Transverse colon (tissue), 4 donors: ENCODE data around the gene XXYLT1. TPM values are rescaled to one million over a fixed set of nuclear protein-coding genes. Genes with fewer than 3 reads are reported as not detected.

Experiments used
- DNase-seq: peaks from one replicate; pipeline ENCODE4 v3.0.0-alpha.2; 2019
- H3K27ac ChIP-seq, 4 donors: fragments of 200-600 bp; sonication (generic); 2 replicates each; pipeline ENCODE4 v1.5.1; 2016 to 2018; ENCODE audit warnings: inconsistent platforms in 4 of 4
- H3K27me3 ChIP-seq: fragments of 200-600 bp; sonication (generic); 2 replicates; pipeline ENCODE4 v1.5.1; 2017; ENCODE audit warnings: inconsistent platforms
- H3K36me3 ChIP-seq, 4 donors: fragments of 200-600 bp; sonication (generic); 2 replicates each; pipeline ENCODE4 v1.5.1; 2017 to 2019; ENCODE audit warnings: inconsistent platforms in 4 of 4
- H3K4me1 ChIP-seq, 4 donors: fragments of 200-600 bp; sonication (generic); 2 replicates each; pipeline ENCODE4 v1.5.1; 2017 to 2020; ENCODE audit warnings: inconsistent platforms in 4 of 4
- H3K4me3 ChIP-seq, 4 donors: fragments of 200-600 bp; sonication (generic); 1 replicate in 1 of 4; 2 replicates in 3 of 4; pipeline versions ENCODE4 v1.5.1 to v1.6.1; 2017 to 2019; ENCODE audit warnings: inconsistent platforms in 4 of 4
- H3K9me3 ChIP-seq, 2 donors: fragments of 200-600 bp; sonication (generic); 2 replicates each; pipeline ENCODE4 v1.5.1; 2017 to 2019; ENCODE audit warnings: inconsistent platforms in 2 of 2
- CTCF ChIP-seq, 5 experiments: fragments of 200-600 bp in 3 of 5; fragments of 450-650 bp in 2 of 5; sonication (generic) in 3 of 5; IDR thresholded peaks; 1 replicate in 2 of 5; 2 replicates in 3 of 5; pipeline ENCODE4 v1.5.1; 2016 to 2017; ENCODE audit warnings: antibody characterized with exemption in 5 of 5, inconsistent platforms in 3 of 5, mild to moderate bottlenecking in 2 of 5, moderate library complexity in 1 of 5
- EP300 ChIP-seq: sonication (generic); formaldehyde crosslinking; IDR thresholded peaks from one replicate; pipeline ENCODE4 v1.6.1; 2017; ENCODE audit warnings: antibody characterized with exemption, low read depth
- POLR2A ChIP-seq: fragments of 450-650 bp; IDR thresholded peaks from one replicate; pipeline ENCODE4 v1.6.1; 2016; ENCODE audit warnings: antibody characterized with exemption, mild to moderate bottlenecking, moderate library complexity
- POLR2AphosphoS5 ChIP-seq, 3 donors: sonication (generic); formaldehyde crosslinking; IDR thresholded peaks; one replicate each; pipeline ENCODE4 v1.6.1; 2016; ENCODE audit warnings: antibody characterized with exemption in 3 of 3
- WGBS, 2 donors: methylation state at CpG; one replicate each; pipeline ENCODE4 v1.1.5; 2018; ENCODE audit warnings: low coverage in 1 of 2; 5-methylcytosine and 5-hydroxymethylcytosine counted together
- in situ Hi-C, 4 donors: fragments of 200-750 bp; cut with MboI; loops; one replicate each; pipeline versions ENCODE4 v1.15.0 to v1.15.1; 2017; ENCODE audit warnings: low sequenced_read_pairs in 3 of 4, low pct_ligation_motif_present in 1 of 4, low pct_unique_long_range_greater_than_20kb in 1 of 4
- intact Hi-C: fragments of 100-400 bp; cut with DNase I; formaldehyde crosslinking; loops from one replicate; pipeline ENCODE4 v1.15.1; 2023; ENCODE audit warnings: low total_unique reads
- total RNA-seq, 4 donors: library from RNA; depleted of rRNA; stranded (reverse); fragments of >200 nt; gene quantifications; one replicate each; pipeline ENCODE4 v1.1.0, GENCODE V29; 2016

XXYLT1 gene
- total RNA-seq, 4 donors from 2014 or later, result 3.0 to 10.0 (median 5.9) TPM

- intact Hi-C loops, result no loop called here
- DNase-seq, result no peak
- no peaks in the 10 kb centered on the region for H3K9me3 ChIP-seq
These were observed 155.2 kb downstream of the XXYLT1 start for GRCh38 chr3:195115600-195116406.

DNA sequence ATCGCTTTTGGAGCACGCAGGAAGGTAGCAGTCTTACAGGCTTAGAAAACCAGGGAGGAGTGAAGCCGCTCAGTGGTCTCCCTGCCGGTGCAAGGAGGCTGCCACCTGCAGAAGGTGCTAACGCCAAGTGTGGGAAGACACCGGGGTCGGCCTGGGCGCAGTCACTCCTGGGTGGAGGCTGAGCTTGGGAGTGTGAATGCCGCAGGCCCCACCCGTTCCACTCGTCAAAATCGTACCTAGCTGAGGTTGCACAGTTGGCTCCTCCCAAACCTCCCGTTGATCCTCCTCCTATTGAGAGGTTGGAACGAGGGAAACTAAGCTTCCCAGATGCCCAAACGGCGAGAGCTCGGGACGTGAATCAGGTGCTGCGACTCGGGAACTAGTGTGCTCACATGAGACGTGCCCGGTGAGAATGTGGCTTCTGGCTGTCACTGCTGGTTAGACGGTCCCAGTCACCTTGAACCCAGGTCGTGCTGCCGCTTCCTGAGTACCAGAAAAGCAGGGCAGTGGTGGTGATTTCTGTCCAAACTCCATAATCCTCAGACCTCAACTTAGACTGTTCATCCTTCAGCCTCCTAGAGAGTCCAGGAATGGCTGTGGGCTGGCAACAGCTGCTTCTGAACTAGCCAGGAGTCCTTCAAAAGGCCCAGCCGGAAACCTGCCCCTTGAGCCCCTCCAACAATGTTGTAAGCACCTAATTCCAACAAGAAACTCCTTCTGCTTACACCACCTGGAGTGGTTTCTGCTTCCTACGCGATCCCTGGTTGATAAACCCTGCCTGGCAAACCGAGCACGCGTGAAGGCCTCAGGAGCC is 156.0 kb downstream of the XXYLT1 start:
- TF ChIP-seq POLR2A (no peak), EP300 (no peak), CTCF (IDR thresholded peaks at IDR 0.05) (no peak), POLR2AphosphoS5 (IDR thresholded peaks at IDR 0.05) (no peak)
- WGBS, 2 donors, result 89% methylated on average over 31 of the region's 31 CpGs; no CpG with 5 or more reads in 1 of the 2 donors
- DNase-seq, result no peak
- no peaks in the 10 kb centered on the region for H3K9me3 ChIP-seq
- no peaks in the 10 kb centered on the region for H3K27me3 ChIP-seq
- no peak overlapping the region for H3K27ac ChIP-seq
- no peaks in the 10 kb centered on the region for H3K36me3 ChIP-seq
- H3K4me3 ChIP-seq, result no peak overlapping the region
- in situ Hi-C loops, result loop anchor here in 1 of 4 donors (10.0 kb wide), 1 partner anchor 440 kb away; the partner anchor contains the start of gene LSG1
- intact Hi-C loops, result no loop called here
- H3K4me1 ChIP-seq, result peaks cover 2 to 6% (median 4%) of the 10 kb centered on the region in 4 donors

More at GRCh38 chr3:195115600-195116406, 155.2 kb downstream of the XXYLT1 start:
- peaks cover 2 to 9% (median 4%) of the 10 kb centered on the region in 4 donors for H3K4me1 ChIP-seq
- no peaks in the 10 kb centered on the region for H3K27me3 ChIP-seq
- TF ChIP-seq CTCF (IDR thresholded peaks at IDR 0.05) (no peak), POLR2A (no peak), POLR2AphosphoS5 (IDR thresholded peaks at IDR 0.05) (no peak), EP300 (no peak)
- in situ Hi-C loops, result loop anchor here in 1 of 4 donors (10.0 kb wide), 1 partner anchor 441 kb away; the partner anchor contains the start of gene LSG1
- 71 to 85% methylated on average over 2 to 24 of the region's 24 CpGs for WGBS, 2 donors
- no peaks in the 10 kb centered on the region for H3K36me3 ChIP-seq
- H3K27ac ChIP-seq, result no peak overlapping the region
- no peak overlapping the region for H3K4me3 ChIP-seq

GRCh38 chr3:195113536-195114425 is 157.2 kb downstream of the XXYLT1 start:
- in situ Hi-C loops, result loop anchor here in 1 of 4 donors (10.0 kb wide), 1 partner anchor 439 kb away; the partner anchor contains the start of gene LSG1
- Histone ChIP-seq H3K4me3 (no peak overlapping the region), H3K4me1 (peaks cover 0 to 4% (median 2%) of the 10 kb centered on the region in 4 donors), H3K27me3 (no peaks in the 10 kb centered on the region), H3K27ac (no peak overlapping the region), H3K36me3 (no peaks in the 10 kb centered on the region), H3K9me3 (no peaks in the 10 kb centered on the region)
- no peak for TF ChIP-seq POLR2AphosphoS5 (IDR thresholded peaks at IDR 0.05)
- TF ChIP-seq POLR2A, result no peak
- DNase-seq, result no peak
- 88 to 89% methylated on average over 8 to 14 of the region's 14 CpGs for WGBS, 2 donors
- intact Hi-C loops, result no loop called here

DNA sequence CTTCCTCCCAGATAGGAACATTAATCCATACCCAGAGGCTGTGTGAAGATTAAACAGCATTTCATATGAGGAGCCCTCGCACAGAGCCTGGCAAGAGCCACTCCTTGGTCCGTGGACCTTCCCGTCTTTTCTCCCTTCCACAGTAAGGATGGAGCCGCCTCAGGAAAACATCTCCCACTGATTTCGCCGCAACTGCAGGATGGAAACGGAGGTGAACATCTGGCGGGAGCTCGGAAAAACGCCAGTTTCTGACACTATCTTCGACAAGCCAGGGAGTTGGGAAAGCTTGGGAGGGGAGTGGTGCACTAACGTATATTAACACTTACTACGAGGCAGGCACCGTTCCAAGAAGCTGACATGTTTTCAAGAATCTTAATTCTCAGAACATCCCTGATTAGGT is 157.9 kb downstream of the XXYLT1 start:
- WGBS, 2 donors, result 89 to 94% methylated on average over 10 to 14 of the region's 14 CpGs

More for the DNA sequence above, 157.9 kb downstream of the XXYLT1 start:
- no peak overlapping the region for H3K27ac ChIP-seq
- H3K9me3 ChIP-seq, result no peaks in the 10 kb centered on the region
- intact Hi-C loops (no loop called here), in situ Hi-C loops (loop anchor here in 1 of 4 donors (10.0 kb wide), 1 partner anchor 438 kb away; the partner anchor contains the start of gene LSG1)
- no peaks in the 10 kb centered on the region for H3K27me3 ChIP-seq
- no peaks in the 10 kb centered on the region for H3K4me1 ChIP-seq
- DNase-seq, result no peak
- no peaks in the 10 kb centered on the region for H3K36me3 ChIP-seq
- no peak overlapping the region for H3K4me3 ChIP-seq
- TF ChIP-seq CTCF (IDR thresholded peaks at IDR 0.05), result no peak
- no peak for TF ChIP-seq EP300
- no peak for TF ChIP-seq POLR2AphosphoS5 (IDR thresholded peaks at IDR 0.05)
- no peak for TF ChIP-seq POLR2A
